SK-N-MC (cell line): ENCODE results near the gene POLR3E.

Experiments used
- DNase-seq: peaks from one replicate; pipeline ENCODE4 v3.0.0-alpha.2; 2011; ENCODE audit warnings: low read depth, low spot score
- H3K27ac ChIP-seq: fragments of 200-600 bp; sonication (generic); 2 replicates; pipeline ENCODE4 v1.5.1; 2016; ENCODE audit warnings: mixed run types
- H3K36me3 ChIP-seq: fragments of 200-600 bp; sonication (generic); 2 replicates; pipeline ENCODE4 v1.6.1; 2017; ENCODE audit warnings: antibody characterized with exemption, low read length, mixed read lengths; ENCODE audit not compliant: insufficient read depth
- H3K4me3 ChIP-seq: fragments of 200-600 bp; sonication (generic); 2 replicates; pipeline ENCODE4 v1.5.1; 2016
- H3K9ac ChIP-seq: fragments of 200-600 bp; sonication (generic); 2 replicates; pipeline ENCODE4 v1.8.0; 2017; ENCODE audit warnings: mixed run types, mixed read lengths; ENCODE audit not compliant: insufficient read length
- H3K9me3 ChIP-seq: fragments of 200-600 bp; sonication (generic); 2 replicates; pipeline ENCODE4 v1.6.1; 2017; ENCODE audit warnings: low read depth, mild to moderate bottlenecking, antibody characterized with exemption, low read length, moderate library complexity, mixed read lengths
- EZH2 ChIP-seq: fragments of 200-600 bp; sonication (generic); IDR thresholded peaks from one replicate; pipeline ENCODE4 v1.6.1; 2017; ENCODE audit warnings: antibody characterized with exemption
- FOXP2 ChIP-seq: optimal IDR thresholded peaks from 2 replicates; pipeline ENCODE3; 2011; ENCODE audit warnings: mild to moderate bottlenecking, moderate library complexity; ENCODE audit not compliant: insufficient read depth; ENCODE audit errors: extremely low read length, control extremely low read depth
- POLR2AphosphoS5 ChIP-seq: IDR thresholded peaks from 2 replicates; pipeline ENCODE4 v1.6.1; 2012; ENCODE audit warnings: mild to moderate bottlenecking, low read depth, low read length, borderline replicate concordance

POLR3E gene

GRCh38 chr16:22317001-22317530, 19.9 kb downstream of the POLR3E start:
- H3K36me3 ChIP-seq = peaks cover 71% of the 10 kb centered on the region
- H3K9me3 ChIP-seq = no peaks in the 10 kb centered on the region
- TF ChIP-seq FOXP2 (no peak), EZH2 (no peak), POLR2AphosphoS5 (no peak)
- no peak overlapping the region for H3K9ac ChIP-seq
- H3K4me3 ChIP-seq = no peak overlapping the region
- H3K27ac ChIP-seq = no peak overlapping the region
- DNase-seq = no peak

GRCh38 chr16:22317625-22318024, 20.4 kb downstream of the POLR3E start:
- peaks cover 71% of the 10 kb centered on the region for H3K36me3 ChIP-seq

GRCh38 chr16:22318690-22319358, 21.6 kb downstream of the POLR3E start:
- Histone ChIP-seq H3K9me3 (no peaks in the 10 kb centered on the region), H3K27ac (no peak overlapping the region), H3K4me3 (no peak overlapping the region), H3K36me3 (peaks cover 72% of the 10 kb centered on the region), H3K9ac (no peak overlapping the region)
- no peak for TF ChIP-seq EZH2
- TF ChIP-seq POLR2AphosphoS5 = no peak
- no peak for TF ChIP-seq FOXP2
- DNase-seq = no peak

More at GRCh38 chr16:22317625-22318024, 20.4 kb downstream of the POLR3E start:
- Histone ChIP-seq H3K9me3 (no peaks in the 10 kb centered on the region), H3K9ac (no peak overlapping the region), H3K27ac (no peak overlapping the region), H3K4me3 (no peak overlapping the region)
- TF ChIP-seq FOXP2 = no peak
- no peak for TF ChIP-seq EZH2
- no peak for TF ChIP-seq POLR2AphosphoS5
- no peak for DNase-seq

GRCh38 chr16:22320572-22321339, 23.5 kb downstream of the POLR3E start:
- Histone ChIP-seq H3K9ac (no peak overlapping the region), H3K4me3 (no peak overlapping the region), H3K27ac (no peak overlapping the region), H3K36me3 (peaks cover 76% of the 10 kb centered on the region), H3K9me3 (no peaks in the 10 kb centered on the region)
- no peak for DNase-seq
- TF ChIP-seq FOXP2 (no peak), POLR2AphosphoS5 (no peak), EZH2 (no peak)

DNA sequence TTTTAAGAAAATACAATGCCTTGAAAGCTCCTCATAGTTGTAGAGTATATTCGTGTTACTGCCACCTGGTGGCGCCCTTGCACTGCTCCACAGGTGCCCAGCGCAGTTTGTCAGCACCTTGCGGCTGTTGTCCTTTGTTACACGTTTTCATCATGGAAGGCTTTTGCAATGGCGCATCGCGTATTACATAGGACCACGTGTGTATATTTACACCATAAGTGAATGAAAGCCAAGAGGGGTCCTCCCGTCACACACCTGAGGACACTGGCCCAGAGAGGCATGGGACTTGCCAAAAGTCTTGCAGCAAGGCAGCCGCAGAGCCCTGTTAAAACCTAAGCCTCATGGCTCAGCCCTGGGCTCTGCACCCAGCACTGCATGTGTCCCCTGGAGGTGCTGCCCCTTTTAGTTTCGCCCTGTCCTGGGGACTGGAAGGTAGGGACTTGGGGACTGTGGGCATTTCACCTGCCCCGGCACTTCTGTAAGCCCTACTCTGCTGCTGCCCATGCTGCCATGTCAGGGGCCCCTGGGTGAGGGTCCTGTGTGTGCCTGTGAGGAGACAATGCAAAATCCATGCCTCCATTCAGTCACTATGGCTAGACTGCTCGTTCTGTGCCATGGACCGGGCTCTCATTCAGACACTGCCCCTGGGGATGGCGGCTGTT, 24.3 kb downstream of the POLR3E start:
- peaks cover 71% of the 10 kb centered on the region for H3K36me3 ChIP-seq
- no peak overlapping the region for H3K9ac ChIP-seq
- no peak overlapping the region for H3K27ac ChIP-seq
- DNase-seq = no peak
- TF ChIP-seq FOXP2 (no peak), EZH2 (no peak), POLR2AphosphoS5 (no peak)
- H3K9me3 ChIP-seq = no peaks in the 10 kb centered on the region
- no peak overlapping the region for H3K4me3 ChIP-seq

GRCh38 chr16:22322021-22322471, 24.8 kb downstream of the POLR3E start:
- H3K9me3 ChIP-seq = no peaks in the 10 kb centered on the region
- no peak overlapping the region for H3K9ac ChIP-seq
- no peak for DNase-seq
- H3K4me3 ChIP-seq = no peak overlapping the region
- peaks cover 72% of the 10 kb centered on the region for H3K36me3 ChIP-seq
- TF ChIP-seq FOXP2 (no peak), EZH2 (no peak), POLR2AphosphoS5 (no peak)
- H3K27ac ChIP-seq = no peak overlapping the region

- H3K9ac ChIP-seq = no peak overlapping the region
- H3K36me3 ChIP-seq = peaks cover 72% of the 10 kb centered on the region
- no peak overlapping the region for H3K27ac ChIP-seq
- no peaks in the 10 kb centered on the region for H3K9me3 ChIP-seq
- TF ChIP-seq EZH2 = no peak
- no peak for TF ChIP-seq FOXP2
- no peak for TF ChIP-seq POLR2AphosphoS5
- no peak for DNase-seq
- no peak overlapping the region for H3K4me3 ChIP-seq
Observed at GRCh38 chr16:22322741-22323140, 25.5 kb downstream of the POLR3E start.
